HG02759 (cell line): ENCODE measurements around the gene AZIN2.
A peak's percentile ranks its signal among the peaks of the same experiment; 100 is the strongest.
"Not testable (repeated sequence)": the region's sequence is repeated elsewhere in the genome, so short reads cannot be mapped to it uniquely, and the experiment has no call there.

Experiments used
- ATAC-seq: cut with Tn5 transposase; IDR thresholded peaks from one replicate; pipeline ENCODE4 v1.9.1; 2021; ENCODE audit warnings: mild to moderate bottlenecking, moderate library complexity; ENCODE audit not compliant: unreplicated experiment

Gene AZIN2

DNA sequence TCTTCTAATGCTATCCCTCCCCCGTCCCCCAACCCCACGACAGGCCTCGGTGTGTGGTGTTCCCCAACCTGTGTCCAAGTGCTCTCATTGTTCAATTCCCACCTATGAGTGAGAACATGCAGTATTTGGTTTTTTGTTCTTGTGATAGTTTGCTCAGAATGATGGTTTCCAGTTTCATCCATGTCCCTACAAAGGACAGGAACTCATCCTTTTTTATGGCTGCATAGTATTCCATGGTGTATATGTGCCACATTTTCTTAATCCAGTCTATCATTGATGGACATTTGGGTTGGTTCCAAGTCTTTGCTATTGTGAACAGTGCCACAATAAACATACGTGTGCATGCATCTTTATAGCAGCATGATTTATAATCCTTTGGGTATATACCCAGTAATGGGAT lies 43.7 kb downstream of the AZIN2 start:
- not testable (repeated sequence) for ATAC-seq

DNA sequence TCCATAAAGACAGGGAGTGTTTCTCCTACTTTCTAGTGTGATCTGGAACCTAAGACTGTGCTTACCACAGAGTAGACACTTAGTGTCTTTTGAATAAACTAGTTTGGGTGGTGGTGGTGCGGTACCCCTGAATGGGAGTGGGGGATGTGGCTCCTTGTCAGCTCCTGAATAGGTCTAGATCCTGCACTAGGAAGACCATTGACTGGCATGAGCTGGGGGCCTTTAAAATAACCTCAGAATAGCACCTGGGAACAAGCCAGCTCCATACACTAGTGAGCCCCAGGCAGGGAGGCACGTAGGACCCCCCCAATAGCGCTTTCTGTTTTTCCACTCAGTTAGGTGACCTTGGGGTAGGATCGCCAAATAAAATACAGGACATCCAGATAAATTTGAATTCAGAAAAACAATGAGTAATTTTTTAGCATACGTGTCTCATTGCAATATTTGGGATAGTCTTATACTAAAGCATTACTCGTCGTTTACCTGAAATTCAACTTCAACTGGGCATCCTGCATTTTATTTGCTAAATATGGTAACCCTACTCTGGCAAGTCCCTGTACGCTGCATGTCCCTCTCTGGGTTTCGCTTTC lies 45.6 kb downstream of the AZIN2 start:
- no peak for ATAC-seq

DNA sequence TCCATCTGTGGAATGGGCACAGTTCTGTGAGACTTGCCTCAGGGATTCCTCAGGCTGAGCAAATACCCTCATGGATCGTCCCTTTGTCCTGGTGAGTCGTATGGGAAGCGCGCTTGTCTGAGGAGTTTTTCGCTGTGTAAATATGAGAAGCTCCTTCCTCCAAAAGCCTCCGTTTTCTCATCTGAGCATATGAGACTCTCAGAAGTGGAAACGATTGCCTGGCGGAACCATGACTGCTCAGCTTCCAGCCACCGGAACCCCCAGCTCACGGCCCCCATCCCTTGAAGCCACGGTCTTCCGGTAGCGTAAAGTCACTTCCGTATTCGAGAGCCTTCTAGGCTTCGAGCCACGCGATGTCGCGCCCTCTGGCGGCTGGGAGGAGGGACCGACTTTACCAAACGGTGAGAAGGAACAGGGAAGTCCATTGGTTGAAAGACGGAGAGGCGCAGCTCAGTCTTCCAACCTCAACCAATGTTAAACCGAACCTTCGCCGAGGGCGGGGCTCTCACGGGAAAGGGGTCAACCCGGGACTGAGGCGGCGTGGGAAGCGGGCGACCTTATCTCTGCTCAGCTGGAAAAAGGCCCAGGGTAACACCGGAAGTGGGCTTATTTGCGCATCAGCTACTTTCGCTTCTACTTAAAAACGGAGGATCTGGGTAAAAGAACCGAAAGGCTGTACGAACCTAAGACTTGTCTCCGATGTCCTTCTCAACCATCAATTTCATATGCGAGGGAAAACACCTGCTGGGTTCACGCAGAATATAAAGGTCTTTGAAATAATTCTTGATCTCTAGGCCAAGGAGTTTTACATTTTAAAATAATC lies 46.3 kb downstream of the AZIN2 start:
- peak; percentile 96 for ATAC-seq

DNA sequence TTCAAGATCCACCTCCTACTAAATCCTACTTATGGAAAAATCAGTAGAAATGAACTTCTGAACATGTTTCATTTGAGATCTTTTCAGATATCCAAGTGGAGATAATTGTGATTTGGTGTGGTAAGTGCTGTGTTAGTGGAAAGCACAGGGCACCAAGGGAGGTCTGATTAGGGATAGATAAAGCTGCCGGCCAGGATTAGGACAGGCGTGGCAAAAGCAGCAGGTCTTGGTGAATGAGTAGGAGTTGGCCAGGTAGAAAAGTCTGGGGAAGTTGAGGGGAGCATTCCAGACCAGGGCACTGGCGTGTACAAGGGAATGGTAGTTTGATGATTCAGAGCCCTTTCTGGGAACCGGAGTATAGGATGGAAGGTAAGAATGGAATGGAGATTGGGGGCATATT lies 47.8 kb downstream of the AZIN2 start:
- ATAC-seq: no peak

DNA sequence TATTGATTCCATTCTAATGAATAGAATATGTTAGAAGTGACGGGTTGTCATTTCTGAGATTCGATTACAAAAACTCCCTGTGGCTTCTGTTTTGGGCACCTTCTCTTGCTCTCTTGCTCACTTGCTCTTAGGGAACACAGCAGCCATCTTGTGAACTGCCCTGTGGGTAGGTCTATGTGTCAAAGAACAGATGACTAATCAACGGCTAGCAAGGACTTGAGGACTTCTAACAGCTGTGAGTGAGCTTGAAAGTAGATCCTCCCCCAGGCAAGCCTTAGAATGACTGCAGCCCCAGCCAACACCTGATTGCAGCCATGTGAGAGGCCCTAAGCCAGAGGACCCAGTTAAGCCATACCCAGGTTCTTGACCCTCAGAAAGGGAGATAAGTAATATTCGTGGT lies 49.3 kb downstream of the AZIN2 start:
- no peak for ATAC-seq

DNA sequence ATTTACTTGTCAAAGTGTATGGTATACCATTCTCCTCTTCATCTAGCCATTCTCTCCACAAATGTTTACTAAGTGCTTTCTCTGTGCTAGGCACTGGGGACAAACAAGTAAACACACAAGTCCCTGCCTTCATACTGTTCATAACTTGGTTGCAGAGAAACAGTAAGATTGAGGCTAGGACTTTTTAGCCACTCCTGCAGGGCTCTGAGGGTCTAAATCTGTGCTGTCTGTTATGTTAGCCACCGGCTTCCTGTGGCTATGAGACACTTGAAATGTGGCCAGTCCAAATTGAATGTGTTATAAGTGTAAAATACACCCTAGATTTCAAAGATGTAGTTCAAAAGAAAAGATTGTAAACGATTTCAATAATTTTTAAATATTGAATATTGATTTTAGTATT lies 50.2 kb downstream of the AZIN2 start:
- no peak for ATAC-seq

DNA sequence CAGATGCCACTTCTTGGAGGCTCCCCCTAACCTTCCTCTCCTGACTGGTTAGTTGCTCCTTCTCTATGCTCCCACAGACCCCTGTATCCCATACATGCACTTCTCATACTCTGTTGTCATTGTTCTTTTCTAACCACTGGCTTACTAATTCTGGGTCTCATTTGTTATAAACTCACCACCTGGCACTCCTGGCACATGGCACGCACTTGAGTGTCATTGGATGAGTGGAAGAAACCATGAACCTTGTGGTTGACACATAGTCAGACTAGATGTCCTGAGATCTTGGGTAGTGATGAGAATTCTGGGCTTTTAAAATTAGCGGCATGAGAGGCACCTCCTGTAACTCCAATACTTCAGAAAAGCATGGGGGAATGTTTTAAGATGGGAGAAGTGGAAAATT lies 51.6 kb downstream of the AZIN2 start:
- ATAC-seq: no peak

DNA sequence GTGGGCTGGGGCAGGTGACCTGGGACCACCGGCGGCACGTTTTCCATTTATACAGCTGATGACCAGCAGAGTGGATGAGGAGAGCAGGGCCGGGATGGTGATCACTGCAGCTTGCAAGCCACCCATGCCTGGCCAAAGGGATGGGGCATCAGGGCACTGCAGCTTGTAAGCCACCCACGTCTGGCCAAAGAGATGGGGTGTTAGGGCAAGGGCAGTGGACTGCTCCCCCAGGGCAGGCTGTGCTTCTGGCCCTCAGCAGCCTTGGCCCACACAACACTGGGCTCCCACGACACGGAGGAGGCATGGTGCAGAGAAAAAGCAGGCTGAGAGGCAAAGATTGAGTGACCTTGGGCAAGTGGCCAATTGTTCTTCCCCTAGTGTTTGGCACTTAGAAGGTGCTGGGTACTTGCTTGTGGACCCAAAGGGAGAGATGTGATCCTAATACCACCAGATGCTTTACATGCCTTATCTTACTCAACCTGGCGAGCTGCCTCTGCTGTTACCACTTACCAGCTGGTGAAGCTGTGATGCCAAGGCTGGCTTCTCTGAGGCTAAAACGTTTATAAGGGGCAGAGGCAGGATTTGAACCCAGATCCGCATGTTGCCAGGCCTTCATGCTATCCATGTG lies 52.6 kb downstream of the AZIN2 start:
- ATAC-seq: no peak

DNA sequence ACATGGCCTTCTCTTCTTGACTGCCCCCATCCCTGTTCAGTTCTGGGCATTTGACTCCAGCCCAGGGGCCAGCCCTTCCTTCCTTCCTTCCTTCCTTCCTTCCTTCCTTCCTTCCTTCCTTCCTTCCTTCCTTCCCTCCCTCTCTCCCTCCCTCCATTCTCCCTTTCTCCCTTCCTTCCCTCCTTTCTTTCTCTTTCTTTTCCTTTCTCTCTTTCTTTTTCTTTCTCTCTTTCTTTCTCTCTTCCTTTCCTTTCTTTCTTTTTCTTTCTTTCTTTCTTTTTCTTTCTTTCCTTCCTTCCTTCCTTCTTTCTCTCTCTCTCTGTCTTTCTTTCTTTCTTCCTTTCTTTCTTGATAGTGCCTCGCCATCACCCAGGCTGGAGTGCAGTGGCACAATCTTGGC lies 55.1 kb downstream of the AZIN2 start:
- ATAC-seq: not testable (repeated sequence)

DNA sequence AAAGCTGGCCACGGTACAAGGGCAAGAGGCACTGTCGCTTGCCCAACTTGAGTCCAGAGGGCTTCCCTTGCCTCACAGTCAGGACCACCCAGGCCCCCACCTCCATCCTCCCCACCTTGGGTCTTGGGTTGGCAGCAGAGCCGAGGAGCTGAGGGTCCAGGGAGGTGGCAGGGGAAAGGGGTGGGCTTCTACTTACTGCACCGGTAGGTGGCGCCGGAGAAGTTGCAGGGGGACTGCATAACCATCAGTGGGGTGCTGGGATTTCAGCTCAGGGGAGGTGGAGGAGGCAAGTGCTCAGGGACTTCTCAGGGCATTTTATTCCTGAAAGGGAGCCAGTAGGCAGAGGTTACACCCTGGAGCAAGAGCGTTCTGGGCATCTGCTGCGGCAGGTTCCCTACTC lies 56.8 kb downstream of the AZIN2 start:
- no peak for ATAC-seq

DNA sequence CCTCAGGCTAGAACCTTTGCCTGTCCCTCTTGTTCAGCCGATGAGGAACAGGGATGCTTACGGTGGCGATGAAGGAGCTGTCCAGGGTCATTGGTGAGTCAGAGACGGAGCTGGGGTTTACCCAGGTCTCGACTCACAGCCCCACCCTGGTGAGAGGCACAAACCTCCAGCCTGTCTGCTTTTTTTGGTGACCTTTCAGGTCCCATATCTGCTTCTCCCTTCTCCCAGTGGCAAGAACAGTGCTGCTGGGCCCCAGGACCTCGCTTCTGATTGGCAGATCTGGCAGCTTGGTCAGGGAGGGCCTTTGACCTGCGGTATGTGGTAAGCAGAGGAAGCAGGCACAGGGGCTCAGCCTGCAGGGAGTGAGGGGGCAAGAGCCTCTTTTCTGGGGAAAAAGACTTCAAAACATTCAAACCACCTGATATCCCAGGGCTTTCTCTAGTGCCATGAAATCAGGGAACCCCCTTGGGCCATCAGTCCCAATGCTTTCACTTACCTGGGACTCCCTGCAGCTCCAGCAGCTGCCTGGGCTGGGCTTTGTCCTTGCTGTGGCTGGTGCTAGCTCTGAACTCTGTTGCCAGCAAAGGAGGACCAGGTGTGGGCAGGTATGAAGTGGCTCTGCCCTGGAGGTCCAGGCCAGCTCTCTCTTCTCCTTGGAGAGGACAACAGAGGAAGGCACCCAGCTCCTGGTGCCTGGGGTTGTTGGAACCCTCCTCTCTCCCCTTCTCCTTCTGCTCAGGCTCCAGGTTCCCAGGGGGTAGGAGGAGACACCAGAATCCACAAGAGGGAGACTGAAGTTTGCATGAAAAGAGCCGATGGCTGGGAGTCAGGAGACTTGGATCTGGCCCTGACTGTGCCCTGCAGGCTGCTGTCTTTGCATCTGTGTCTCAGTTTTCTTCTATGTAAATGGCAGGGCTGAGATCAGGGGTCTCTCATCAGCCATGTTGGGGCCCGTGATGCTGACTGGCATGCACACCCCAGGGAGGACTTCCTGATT lies 59.5 kb downstream of the AZIN2 start:
- no peak for ATAC-seq

DNA sequence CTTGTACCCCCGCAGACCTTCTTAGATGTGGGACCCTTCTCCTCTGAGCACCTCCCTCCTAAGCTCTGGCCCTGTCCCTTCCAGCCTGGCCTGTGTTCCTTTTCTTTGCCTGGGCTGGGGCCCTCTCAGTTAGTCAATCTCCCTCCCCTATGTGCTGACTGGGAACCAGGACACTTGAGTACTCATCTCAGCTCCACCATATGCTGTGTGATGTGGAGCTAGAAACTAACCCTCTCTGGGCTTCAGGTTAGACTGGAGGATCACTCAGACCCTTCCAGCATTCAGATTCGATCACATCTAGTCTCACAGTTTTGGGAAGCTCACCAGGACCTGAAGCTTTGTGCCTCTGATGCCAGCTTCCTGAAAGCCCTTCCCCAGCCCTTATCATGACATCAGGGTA lies 60.3 kb downstream of the AZIN2 start:
- no peak for ATAC-seq

DNA sequence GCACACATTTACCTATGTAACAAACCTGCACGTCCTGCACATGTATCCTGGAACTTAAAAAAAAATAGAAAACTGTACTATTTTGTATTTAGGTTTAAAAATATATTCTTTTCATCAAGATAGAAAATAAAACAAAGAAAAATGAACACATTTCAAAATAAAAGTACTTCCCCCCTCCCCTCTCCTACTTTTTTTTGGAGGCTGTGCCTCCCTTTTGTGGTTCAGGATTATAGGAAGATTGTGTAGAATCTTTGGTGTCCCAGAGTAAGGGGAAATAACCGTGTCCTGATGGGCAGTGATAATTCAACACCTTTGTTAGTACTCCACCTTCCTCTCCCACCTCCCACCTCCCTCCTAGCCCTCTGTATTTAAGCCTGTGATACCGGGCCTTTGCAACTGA lies 60.8 kb downstream of the AZIN2 start:
- ATAC-seq: no peak

DNA sequence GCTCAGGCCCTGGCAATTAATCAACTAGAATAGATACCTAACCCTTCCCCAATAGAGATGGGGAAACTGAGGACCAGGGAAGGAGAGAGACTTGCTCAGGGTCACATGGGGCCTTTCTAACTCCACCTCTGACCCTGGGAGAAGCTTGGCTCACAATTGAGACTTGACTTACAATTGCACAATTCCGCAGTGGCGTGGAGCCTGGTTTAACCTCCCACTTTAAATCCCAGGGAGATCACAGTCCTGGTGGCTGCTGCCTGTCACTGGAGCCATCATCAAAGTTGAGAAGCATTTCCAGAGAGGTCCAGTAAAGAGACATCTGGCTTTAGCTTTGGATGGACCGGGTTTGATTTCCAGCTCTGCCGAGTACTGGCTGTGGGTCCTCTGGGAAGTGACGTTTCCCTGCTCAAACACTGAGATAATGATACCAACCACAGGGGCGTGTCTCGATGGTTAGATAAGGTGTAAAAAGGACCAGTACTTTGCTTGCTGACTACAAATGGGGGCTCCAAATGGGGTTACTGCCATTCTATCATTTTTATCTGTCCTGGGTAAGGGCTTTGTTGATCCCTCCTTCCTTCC lies 61.6 kb downstream of the AZIN2 start:
- ATAC-seq: no peak

DNA sequence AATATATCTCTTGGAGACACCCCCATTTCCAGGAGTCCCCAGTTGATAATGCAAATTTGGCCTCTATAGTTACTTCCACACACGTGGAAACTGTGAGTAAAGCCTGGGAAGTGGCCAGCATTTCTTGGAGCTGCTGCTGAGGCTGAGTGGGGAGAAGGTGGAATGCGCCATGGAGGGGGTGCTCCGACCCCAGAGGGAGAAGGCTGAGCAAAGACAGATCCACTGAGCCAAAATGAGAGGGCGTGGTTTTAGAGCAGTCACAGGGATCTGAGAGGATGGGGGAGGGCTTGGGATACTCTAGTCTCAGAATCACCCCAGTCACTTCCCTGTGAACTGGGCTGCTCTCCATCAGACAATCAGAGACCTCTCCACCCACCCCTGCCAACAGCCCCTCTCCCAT lies 62.2 kb downstream of the AZIN2 start:
- no peak for ATAC-seq

DNA sequence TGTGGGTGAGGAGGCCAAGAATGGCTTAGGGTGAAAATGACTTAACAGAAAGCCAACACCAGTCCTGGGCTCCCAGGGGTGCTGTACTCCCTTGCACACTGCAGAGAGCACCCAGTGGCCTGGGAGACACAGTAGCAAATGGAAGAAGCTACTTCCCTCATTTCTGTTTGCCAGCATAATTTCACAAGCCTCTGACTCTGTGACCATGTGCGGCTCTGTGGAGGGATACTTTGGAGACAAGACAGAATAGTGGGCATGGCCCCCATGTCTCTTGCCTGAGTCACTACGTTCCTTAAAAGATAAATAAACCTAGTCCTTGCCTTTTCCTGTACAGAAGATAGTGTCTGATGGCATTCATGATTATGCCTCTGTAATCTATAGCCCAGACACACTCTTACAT lies 62.7 kb downstream of the AZIN2 start:
- ATAC-seq: no peak

DNA sequence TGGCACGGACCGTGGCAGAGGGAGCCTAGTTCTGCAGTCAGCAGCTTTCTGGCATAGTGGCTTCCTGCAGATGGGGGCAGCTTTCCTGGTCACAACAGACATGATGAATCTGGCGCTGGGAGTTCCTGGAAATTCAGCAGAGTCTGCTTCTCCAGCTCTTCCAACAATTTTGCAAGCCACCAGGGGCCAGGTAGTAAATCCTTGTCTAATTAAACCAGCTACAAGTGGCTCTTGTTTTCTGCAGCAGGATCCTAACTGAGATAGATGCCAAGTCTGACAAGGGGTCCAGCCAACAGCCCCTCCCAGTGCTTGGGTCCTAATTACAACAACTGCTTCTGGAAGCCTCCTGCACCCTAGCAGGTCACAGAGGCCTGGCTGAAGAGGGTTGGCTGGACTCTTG lies 65.0 kb downstream of the AZIN2 start:
- no peak for ATAC-seq

DNA sequence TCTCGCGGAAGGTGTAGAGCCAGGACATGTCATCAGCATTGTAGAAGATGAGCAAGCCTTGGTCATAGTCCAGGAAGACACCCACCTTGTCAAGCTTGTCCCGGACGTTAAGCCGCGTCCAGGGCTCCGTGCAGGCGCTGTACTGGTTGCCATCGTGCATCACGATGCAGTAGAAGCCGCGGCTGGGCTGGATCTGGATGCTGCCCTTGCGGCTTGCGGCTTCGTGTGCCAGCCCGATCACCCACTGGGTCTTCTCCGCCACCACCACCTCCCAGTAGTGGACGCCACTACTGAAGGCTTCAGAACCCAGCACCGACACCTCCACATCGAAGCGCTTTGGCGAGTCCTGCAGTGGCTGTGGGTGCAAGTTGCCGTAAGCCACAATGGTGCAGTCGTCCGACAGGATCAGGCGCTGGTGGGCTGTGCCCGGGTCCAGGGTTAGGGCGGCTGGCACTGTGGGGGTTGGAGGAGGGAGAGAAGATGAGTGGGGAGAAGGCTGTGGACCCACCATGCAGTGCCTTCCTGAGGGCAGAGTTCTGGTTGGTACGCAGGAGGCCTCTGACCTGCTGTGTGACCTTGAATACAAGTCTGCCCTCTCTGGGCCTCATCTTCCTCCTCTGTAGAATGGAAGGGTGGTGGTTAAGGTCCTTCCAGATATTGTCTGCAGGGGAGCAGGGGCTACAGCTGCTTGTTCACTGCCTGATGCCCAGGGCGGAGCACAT lies 66.5 kb downstream of the AZIN2 start:
- no peak for ATAC-seq

DNA sequence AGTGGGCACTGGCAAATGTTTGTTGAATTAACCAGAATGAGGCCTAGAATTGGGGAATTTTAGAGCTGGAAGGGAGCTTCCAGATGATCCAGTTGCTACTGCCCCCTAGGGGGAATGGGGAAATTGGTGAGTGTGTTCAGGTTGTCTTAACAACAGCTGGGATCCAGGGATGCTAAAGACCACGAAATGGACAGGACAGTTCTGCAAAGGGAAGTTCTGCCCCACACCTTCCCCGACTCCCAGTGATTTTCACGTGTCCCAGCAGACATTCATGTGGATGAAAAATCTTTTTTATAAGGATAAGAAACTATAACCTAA lies 67.0 kb downstream of the AZIN2 start:
- no peak for ATAC-seq

DNA sequence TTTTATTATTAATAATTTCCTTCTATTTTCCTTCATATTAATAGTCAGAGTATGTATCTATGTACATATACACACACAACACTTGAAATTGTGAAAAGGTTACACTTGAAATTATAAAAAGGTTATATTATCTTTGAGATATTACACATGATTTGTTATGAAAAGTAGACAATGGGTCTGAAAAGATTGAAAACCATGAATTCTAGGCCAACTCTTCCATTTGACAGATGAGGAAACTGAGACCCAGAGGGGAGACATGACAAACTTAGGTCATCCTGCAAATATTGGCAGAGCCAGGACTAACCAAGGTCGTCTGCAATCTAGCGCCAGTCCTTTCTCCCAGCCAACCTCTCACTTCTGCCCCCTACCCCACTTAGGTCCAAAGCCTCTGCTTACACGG lies 67.7 kb downstream of the AZIN2 start:
- ATAC-seq: no peak
